Hindlimb muscle (tissue), 1 donor: ENCODE data around the gene OCRL. TPM values are rescaled to one million over a fixed set of nuclear protein-coding genes. Genes with fewer than 3 reads are reported as not detected.

Experiments
- DNase-seq: peaks from one replicate; pipeline ENCODE4 v3.0.0-alpha.2; 2013
- polyA plus RNA-seq: library from polyadenylated mRNA; unstranded; fragments of 120-200 nt; gene quantifications from one replicate; pipeline ENCODE4 v1.2.1, GENCODE V29; 2013; ENCODE audit not compliant: insufficient read length

The OCRL gene
- polyA plus RNA-seq, 1 donor, result 11.0 TPM

DNA sequence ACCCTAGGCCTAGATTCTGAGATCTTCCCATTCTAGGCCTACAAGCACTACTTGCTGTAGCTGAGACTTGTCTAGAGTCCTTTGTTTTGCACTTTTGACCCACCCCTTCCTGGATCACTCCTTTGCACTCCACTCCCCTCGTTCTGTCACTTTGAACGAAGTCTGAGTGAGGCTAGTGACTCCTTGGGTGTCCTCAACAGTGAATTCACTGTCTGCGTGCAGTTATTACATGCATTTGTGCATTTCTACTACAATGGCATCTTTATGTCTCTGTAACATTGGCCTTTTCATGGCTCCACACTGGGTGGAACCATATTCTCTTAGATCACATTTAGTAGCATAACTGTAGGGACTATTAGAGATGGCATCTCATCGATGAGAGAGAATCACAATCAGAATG lies 50.5 kb downstream of the OCRL start:
- no peak for DNase-seq

DNA sequence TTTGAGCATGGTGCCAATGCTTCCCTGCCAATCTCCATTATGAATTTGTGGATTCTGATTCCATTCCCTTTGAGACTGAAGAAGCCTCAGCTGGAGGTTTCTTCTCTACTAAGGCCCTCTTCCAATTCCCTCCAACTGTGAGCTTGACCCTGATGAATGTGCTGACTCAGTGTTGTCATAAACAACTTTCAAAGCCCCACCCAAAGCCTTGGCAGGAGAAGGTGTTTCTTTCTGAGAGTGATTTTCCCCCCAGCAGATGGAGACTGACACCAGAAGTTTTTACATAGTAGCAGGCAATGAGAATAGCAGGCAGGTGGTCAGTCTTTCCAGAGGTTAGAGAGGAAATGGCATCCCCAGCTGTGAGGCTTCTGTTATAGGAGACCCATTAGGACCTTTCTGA lies 53.1 kb downstream of the OCRL start:
- DNase-seq, result peak; percentile 34

DNA sequence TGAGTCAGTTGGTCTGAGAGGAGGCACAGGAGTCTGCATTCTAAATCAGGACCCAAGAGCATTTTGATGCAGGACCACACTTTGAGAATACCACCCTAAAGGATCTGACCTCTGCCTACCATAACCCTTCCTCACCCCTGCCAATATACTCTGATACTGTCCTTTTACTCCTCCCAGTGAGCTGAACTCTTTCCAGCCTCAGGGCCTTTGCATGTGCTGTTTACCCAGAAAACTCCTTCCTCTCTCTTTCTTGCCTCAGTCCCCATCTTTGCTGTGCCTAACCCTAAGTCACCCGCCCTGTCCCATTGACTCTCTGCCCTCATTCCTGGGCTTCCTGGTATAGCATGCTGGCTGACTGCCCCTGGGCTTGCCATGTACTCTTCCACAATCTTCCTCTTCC lies 54.7 kb downstream of the OCRL start:
- no peak for DNase-seq

DNA sequence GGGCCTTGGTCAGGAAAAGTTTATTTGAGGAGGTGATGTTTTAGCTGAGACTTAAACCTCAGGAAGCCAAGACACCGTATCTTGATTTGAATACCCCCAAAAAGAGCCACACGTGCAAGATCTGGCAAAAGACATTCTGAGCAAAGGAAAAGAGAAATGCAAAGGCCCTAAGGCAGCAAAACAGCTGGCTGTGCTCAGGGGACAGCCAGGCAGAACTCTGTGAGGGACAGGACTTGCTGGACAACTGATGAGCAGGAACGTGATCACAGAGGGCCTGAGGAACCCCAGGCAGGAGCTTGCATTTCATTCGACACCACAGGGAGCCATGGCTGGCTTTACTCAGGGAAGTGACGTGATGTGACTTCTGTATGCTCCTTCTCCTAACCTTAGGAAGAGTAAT lies 56.0 kb downstream of the OCRL start:
- no peak for DNase-seq

DNA sequence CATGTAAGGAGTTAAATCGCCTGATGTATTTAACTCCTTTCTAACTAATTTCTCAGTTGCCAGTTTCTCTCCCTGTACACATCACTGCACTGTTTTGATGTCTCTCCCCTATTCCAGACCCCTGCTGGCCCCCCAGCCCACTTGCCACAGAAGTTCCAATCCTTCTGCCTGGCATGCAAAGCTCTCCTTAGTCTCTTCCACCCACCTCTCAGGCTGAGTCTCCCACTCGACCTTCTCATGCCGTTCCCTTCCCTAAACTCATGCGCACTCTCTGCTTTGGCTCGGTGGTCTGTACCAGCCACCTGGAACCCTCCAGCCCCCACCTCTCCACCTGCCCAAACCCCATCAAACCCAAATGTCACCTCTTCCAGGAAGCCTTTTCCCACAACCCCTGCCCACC lies 57.8 kb downstream of the OCRL start:
- DNase-seq, result no peak

DNA sequence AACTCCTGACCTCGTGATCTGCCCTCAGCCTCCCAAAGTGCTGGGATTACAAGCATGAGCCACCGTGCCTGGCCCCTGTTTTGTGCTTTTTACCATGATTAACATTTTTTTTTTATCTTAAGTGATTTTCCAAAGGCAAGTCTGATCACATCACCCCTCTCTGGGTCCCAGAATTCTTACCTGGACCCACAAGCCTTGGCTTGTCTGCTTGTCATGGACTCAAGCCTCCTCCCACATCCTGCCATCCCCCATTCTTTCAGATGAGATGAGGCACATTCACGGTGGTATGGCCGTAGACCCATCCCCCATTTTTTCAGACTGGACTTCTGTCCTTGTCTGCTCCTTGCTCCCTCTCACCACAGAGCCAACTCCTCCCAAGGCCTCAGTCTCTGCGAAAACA lies 59.4 kb downstream of the OCRL start:
- no peak for DNase-seq

DNA sequence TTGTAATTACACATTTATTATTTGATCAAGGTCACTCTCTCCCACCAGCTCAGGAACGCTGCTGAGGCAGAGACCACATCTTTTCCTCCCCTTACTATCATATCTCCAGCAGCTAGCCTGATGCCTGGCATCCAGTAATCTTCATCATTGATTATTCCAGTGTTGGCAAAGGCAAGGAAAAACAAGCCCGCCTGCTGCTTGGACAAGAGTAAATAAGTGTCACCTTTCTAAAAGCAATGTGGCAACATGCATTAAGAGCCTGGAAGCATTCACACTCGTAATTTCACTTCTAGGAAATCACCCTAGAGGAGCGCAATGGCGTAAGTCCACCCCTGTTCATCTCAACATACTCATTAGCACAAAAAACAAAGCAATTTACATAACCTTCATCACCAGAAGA lies 59.9 kb downstream of the OCRL start:
- no peak for DNase-seq

DNA sequence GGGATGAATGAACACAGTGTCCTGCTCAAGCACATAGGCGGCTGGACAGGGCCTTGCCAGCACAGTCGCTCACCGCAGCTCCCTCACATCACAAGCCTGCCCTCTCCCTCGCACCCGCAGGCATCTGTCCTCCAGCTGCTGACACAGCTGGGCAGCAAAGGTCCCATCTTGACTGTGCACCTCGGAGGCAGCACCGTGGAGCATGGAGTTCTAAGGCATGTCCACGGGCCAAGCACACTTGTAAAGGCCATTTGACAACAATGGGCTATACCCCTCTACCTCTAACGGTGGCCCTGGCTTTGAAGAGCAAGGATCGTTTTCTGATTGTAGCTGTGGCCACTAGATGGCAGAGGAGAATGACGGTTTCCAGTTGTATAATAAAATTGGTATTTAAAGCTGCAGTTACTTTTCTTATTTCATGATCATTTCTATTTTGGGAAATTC lies 60.9 kb downstream of the OCRL start:
- no peak for DNase-seq

DNA sequence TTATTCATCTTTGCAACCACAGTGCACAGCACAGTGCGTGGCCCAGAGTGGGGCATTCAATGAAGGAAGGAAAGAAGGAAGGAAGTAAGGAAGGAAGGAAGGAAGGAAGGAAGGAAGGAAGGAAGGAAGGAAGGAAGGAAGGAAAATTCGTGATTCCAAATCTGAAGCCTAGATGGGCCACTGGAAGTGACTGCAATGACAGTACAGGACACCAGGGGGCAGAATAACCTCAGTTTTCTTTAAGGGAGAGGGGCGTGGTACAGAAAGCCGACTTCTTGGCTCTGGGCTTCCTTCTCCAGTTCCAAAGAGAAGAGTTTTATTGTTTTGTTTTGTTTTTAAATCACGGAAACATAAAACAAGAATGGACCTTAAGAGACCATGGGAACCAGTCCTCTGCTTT lies 66.9 kb downstream of the OCRL start:
- peak; percentile 66 for DNase-seq

DNA sequence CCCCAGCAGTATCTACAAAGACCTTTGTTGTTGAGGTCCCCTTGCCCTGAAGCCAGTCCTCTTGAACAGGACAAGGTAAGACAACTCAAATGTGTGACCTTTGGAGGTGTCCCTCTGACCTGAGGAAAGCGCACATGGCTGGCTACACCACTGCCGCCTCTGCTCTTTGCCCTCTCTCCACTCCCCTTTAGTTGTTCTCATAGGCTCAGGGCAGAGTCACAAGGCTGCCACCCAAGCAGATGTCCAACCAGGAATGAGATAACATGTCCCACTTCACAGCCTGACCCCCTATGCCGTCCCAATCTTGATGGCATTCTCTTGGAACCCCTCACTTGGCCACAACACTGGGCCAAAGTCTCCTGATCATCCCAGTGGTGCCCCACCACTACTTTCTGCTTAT lies 68.4 kb downstream of the OCRL start:
- no peak for DNase-seq

DNA sequence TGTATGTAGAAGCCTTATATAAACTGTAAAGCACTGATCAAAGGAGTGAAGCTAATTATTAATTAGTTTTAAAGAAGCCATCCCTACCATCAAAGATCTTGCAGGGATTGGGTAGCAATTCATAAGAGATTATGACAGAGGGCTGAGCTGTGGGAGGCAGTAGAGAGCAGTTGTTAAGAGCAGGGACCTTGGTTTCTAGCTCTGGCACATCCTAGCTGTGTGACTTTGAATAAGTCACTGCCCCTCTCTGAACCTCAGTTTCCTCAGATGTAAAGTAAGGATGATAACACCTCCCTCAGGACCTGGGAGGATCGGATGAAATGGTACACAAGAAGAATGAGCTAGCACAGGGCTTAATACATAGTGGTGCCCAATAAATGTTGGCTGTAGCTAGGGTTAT lies 69.3 kb downstream of the OCRL start:
- DNase-seq, result no peak

DNA sequence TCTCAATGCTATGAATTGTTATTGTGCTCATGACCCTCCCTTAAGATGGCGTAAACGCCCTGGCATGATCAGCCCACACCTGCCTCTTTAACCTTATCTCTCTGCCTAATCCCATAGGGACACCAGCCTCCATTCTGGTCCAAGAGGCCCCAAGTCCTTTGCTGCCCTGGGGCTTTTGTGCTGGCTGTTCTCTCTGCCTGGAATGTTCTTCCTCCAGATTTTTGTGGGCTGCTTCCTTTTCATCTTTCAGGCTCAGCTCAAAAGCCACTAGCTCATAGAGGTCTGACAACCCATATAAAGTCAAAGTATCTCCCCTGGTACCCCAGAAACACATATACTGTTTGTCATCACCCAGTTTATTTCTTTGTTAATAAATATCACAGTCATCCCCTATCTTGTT lies 72.3 kb downstream of the OCRL start:
- no peak for DNase-seq

DNA sequence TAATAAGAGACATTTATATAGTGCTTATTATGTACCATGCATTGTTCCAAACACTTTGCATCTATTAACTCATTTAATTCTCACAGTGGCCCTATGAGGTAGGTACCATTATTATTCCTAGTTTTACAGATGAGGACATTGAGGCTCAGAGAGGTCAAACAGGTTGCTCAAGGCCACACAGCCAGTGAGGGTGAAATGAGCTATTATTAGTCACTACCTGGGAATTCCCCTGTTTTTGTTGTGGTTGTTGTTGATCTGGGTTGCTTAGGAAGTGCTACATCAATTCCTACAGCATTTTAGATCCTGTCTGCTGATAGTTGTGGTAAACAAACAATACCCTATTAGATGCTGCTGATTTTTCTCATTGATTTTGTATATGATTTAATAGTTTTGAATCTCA lies 73.5 kb downstream of the OCRL start:
- no peak for DNase-seq

DNA sequence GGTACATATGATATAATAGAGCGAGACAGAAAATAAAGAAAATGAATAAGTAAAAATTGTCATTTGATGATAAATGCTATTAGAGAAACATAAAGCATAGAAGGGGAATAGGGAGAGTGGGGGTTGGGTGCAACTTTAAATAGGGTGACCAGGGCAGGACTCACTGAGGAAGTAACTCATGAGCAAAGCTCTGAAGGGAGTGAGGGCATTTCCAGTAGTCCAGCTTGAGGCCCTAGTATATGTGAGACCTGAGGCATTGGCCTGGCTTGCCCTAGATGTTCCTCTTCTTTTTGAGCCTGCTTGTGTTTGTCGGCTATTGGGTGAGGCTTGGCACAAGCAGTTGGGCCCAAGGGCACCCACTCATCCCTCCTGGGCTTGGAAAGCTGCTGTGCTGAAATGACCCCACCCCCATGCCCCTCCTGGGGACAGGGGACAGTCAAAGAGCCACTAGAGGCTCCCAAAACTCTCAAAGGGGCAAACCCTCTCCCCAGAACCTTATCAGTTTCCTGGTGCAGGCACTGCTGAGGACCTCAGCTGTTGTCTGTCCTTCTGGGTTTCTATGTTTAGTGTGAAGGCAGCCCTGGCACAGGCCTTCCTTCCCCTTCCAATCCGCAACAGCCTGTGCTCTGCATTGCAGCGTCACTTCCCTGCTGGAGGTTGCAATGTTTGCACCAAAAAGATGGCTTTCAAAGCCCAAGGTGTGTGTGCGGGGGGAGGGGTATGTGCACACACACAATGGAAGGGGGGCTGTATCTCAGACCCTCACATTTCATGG lies 74.6 kb downstream of the OCRL start:
- DNase-seq, result no peak

DNA sequence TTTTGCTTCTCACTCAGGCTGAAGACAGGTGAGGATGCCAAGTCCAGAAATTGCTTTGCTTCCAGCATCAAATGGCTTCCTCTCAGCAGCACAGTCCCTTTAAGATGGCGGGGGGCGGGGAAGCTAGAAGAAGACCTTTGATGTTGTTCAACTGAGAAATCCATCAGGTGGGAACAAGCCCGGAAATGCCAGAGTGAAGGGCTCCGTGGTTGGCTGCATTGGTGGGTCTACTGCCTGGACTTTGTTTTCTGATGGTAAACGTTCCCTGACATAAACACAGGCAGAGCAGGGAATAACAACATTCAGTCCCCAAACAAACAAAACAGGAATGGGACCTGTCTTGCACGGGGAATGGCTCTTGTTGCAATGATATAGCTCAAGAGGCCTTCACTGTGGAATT lies 77.4 kb downstream of the OCRL start:
- DNase-seq, result no peak

DNA sequence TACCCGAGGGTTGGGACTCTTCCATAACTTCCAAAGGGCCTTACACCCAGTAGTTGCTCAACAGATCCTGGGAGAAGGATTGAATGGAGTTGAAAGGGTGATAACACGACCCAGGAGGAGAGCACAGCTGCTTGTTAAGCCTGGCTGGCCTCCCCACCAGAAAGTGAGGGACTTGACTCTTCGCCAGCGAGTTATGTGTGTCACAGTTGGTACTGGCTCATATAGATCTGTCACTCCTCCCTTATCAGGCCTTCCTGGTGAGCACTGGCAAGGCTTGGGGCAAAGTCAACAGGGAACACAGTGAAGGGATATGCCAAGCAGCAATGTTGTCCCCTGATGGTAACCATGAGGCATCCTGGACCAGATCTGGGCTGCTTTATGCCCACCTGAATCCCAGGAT lies 78.9 kb downstream of the OCRL start:
- DNase-seq, result no peak

DNA sequence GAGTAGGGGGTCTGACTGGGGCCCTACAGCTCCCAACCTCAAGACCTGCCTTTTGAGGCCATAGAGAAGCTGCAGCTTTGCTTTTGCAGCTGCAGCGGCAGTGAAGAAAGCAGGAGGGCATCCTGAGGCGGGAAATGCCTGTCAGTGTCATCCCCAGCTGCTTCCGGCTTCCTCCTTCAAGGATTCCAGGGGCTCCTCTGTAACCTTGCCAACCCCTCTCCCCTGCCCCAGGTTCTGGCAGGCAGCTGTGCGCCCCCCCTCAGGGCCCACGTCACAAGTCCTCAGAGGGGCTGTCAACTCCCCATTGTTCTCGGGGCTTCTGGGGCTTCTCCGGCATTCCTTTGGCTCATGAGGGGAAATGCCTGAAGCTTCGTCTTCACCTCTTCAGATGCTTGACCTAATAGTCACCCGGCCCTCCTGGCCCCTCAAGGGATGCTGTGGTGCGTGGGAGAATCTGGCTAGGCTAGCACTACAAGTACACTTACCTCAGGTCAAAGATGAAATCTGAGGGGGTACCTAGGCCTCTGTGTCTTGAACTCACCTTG lies 82.8 kb downstream of the OCRL start:
- no peak for DNase-seq

DNA sequence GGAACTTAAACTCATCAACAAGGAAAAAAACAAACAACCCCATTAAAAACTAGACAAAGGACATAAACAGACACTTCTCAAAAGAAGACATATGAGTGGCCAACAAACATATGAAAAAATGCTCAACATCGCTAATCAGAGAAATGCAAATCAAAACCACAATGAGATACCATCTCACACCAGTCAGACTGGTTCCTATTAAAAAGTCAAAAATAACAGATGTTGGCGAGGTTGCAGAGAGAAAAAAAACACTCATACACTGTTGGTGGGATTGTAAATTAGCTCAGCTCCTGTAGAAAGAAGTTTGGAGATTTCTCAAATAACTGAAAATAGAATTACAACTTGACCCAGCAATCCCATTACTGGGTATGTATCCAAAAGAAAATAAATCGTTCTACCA lies 86.0 kb downstream of the OCRL start:
- DNase-seq, result no peak

DNA sequence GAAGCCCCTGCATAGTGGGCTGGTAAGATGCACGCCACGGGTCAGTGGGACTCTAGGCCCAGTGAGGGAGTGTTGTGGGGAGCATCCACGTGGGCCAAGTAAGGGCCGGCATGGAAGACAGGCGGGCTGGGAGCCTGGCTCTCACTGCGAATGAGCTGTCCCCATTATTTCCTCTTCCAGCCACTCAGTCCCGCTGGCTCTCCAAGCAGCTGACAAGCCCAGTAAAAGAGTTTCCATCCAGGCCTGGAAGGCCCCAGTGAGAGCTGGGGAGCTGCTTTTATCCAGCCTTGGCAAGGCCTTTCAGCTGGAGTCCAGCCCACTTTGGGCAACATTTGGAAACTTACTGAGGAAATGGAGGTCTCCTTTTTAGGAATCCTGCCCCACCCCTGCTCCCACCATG lies 89.8 kb downstream of the OCRL start:
- DNase-seq, result no peak

DNA sequence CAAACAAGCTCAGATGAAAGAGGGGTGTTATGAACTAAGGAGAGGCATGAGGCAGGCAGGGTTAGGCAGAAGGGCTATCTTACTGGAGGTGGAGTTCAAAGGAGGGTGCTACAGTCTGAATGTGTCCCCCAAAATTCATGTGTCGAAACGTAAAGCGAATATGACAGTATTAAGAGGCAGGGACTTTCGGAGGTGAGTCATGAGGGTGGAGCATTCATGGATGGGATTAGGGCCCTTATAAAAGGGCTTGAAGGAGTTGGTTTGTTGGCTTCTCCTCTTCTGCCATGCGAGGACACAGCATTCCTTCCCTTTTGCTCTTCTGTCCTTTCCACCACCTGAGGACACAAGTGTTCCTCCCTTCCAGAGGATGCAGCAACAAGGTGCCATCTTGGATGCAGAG lies 91.8 kb downstream of the OCRL start:
- no peak for DNase-seq

DNA sequence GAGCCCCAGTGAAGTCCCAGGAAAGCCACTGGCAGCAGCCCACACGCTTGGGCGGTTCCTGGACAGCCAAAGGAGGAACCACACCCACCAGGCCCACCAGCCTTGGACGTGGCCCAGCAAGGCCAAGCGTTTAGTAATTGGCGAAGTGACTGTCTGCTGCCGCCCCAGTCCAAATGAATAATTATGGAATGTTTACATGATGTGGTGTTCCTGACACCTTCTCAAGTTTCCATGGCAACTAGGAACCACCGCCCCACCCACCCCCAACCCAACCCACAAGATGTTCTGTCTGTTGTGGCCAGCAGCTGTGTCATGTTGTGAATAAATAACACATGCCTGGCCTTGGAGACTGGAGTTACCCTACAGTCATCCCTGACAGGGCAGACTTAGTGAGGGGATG lies 92.4 kb downstream of the OCRL start:
- DNase-seq, result no peak

DNA sequence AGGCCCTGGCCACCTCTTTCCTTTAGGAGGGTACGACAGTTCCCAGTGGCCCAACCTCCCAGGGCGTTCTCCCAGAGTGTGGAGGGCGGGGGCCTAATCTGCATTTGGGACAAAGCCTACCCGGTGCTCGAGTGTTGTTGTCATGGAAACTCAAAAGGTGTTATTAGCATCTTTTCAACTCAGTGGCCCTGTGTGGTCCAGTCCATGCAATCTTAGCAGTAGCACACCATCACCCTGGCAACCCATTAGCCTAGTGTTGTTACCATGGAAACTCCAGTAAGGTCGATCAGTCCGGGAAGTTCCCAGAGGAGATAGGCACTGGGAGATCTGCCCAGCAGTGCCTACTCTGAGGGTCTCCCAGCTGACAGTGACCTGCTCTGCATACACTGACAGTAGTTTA lies 94.5 kb downstream of the OCRL start:
- DNase-seq, result no peak

DNA sequence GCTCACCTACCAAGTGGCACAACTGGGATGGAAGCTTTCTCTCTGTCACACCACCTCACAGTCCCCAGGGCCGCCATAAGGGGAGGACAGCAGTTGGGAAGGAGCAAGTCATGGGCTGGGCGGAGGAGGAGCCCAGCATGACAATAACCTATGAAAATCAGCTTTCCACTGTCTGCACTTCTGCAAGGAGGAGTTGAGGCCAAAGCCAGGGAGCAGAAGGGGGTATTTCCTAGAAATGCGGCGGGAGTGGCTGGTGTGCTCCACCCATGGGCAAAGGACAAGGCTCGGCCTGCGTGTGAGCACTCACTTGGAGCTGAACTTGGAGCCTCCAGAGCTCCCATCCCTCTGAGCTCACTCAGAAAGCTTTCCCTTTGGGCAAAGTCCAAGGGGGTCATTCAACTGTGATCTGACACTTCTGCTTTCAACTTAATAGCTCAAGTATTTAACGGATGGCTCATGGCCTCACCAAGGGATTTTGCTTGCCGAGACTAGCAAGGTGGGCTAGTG lies 96.2 kb downstream of the OCRL start:
- DNase-seq, result no peak

DNA sequence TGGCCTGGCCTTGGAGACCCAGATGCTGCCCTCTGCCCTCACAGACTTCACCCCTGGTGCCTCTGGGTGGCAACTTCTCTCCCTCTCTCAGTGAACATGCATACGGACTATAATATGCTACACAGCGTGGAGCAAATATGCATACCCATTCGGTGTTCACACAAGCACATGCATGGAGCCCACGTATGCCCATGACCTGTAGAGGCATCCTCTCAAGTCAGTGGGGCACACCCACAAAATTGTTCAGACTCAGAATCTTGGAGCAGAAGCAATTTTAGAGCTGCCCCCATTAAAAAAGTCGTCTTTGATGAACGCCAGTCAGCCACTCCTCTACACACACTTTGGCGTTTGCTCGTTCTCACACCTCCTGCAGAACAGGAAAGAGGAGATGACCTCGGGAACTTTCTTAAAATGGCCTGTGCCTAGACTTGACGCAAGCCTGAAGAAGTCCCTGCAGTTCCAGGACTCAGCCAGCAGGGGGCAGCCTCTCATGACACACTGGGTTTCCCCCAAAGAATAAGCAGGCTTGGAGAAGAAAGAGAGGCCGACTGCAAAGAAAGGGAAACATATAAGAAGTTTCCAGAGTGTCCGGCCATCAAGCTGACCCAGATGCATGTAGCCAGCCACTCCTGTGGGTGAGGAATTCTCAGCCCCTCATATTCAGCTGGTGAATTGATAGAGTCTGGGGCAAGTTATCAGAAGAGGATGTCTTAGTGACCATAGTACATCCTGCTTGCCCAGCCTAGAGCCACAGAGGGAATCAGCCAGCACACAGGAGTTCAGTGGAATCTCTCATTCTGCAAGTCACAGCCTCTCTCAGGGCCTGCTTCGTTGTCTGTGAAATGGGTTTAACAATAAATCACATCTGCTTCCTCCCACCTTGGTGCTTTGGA lies 97.4 kb downstream of the OCRL start:
- DNase-seq, result peak; percentile 56
